Mononuclear cell (primary cell): ENCODE results near the gene NYNRIN. TPM values are rescaled to one million over a fixed set of nuclear protein-coding genes. Genes with fewer than 3 reads are reported as not detected.
"Not testable (repeated sequence)": the region's sequence is repeated elsewhere in the genome, so short reads cannot be mapped to it uniquely, and the experiment has no call there.

Experiments used
- H3K27me3 ChIP-seq: 2 replicates; pipeline ENCODE4 v1.6.0; 2011; ENCODE audit warnings: low read length, control low read depth; ENCODE audit not compliant: insufficient read depth
- H3K4me1 ChIP-seq: 2 replicates; pipeline ENCODE4 v1.5.1; 2011; ENCODE audit warnings: mild to moderate bottlenecking, low read length, control low read depth; ENCODE audit not compliant: insufficient read depth
- H3K4me3 ChIP-seq: 2 replicates; pipeline ENCODE4 v1.5.1; 2011; ENCODE audit warnings: mild to moderate bottlenecking, low read length, moderate library complexity
- H3K9me3 ChIP-seq: 2 replicates; pipeline ENCODE4 v1.5.1; 2011; ENCODE audit warnings: low read depth, mild to moderate bottlenecking, control low read depth, low read length
- total RNA-seq: library from RNA; depleted of rRNA; stranded (reverse); fragments of >200 nt; gene quantifications from one replicate; pipeline ENCODE4 v1.2.3, GENCODE V29; 2012

Gene NYNRIN
- total RNA-seq, 1 donor: under 0.01 TPM

GRCh38 chr14:24366721-24367513 is 31.9 kb upstream of the NYNRIN start:
- Histone ChIP-seq H3K27me3 (peaks cover 41% of the 10 kb centered on the region), H3K9me3 (no peaks in the 10 kb centered on the region), H3K4me3 (peak overlapping the region; percentile 6), H3K4me1 (peaks cover 28% of the 10 kb centered on the region)

GRCh38 chr14:24367514-24368211 is 31.1 kb upstream of the NYNRIN start, which contains the start of gene NFATC4:
NFATC4 (plus strand) TSS chr14:24368184; CDS start chr14:24368341, 157 bp downstream.
- peaks cover 28% of the 10 kb centered on the region for H3K4me1 ChIP-seq
- no peak within 1 kb of the TSS for H3K4me3 ChIP-seq
- H3K9me3 ChIP-seq: no peaks in the 10 kb centered on the region
- H3K27me3 ChIP-seq: peaks cover 41% of the 10 kb centered on the region

GRCh38 chr14:24368212-24368561 is 30.6 kb upstream of the NYNRIN start:
- peaks cover 41% of the 10 kb centered on the region for H3K27me3 ChIP-seq
- H3K9me3 ChIP-seq: no peaks in the 10 kb centered on the region
- H3K4me3 ChIP-seq: no peak overlapping the region
- peaks cover 28% of the 10 kb centered on the region for H3K4me1 ChIP-seq

- H3K27me3 ChIP-seq: peaks cover 41% of the 10 kb centered on the region
- H3K4me3 ChIP-seq: no peak overlapping the region
- no peaks in the 10 kb centered on the region for H3K9me3 ChIP-seq
- H3K4me1 ChIP-seq: peaks cover 28% of the 10 kb centered on the region
These were observed 30.1 kb upstream of the NYNRIN start for GRCh38 chr14:24368562-24369252.

GRCh38 chr14:24369463-24369862 is 29.3 kb upstream of the NYNRIN start:
- H3K27me3 ChIP-seq: peaks cover 41% of the 10 kb centered on the region
- no peaks in the 10 kb centered on the region for H3K9me3 ChIP-seq
- H3K4me3 ChIP-seq: no peak overlapping the region
- peaks cover 28% of the 10 kb centered on the region for H3K4me1 ChIP-seq

GRCh38 chr14:24369907-24370687 is 28.7 kb upstream of the NYNRIN start:
- peaks cover 28% of the 10 kb centered on the region for H3K4me1 ChIP-seq
- peaks cover 37% of the 10 kb centered on the region for H3K27me3 ChIP-seq
- no peaks in the 10 kb centered on the region for H3K9me3 ChIP-seq
- H3K4me3 ChIP-seq: no peak overlapping the region

- Histone ChIP-seq H3K9me3 (no peaks in the 10 kb centered on the region), H3K4me3 (no peak overlapping the region), H3K4me1 (peaks cover 24% of the 10 kb centered on the region), H3K27me3 (peaks cover 30% of the 10 kb centered on the region)
These were observed 28.1 kb upstream of the NYNRIN start for GRCh38 chr14:24370748-24371147.

- Histone ChIP-seq H3K27me3 (peaks cover 22% of the 10 kb centered on the region), H3K4me1 (peaks cover 15% of the 10 kb centered on the region)
- not testable (repeated sequence) for H3K4me3 ChIP-seq, H3K9me3 ChIP-seq
These were observed 27.2 kb upstream of the NYNRIN start for GRCh38 chr14:24371605-24372004.

GRCh38 chr14:24372701-24373416 is 25.9 kb upstream of the NYNRIN start:
- Histone ChIP-seq H3K4me3 (no peak overlapping the region), H3K27me3 (peaks cover 10% of the 10 kb centered on the region), H3K9me3 (no peaks in the 10 kb centered on the region), H3K4me1 (peaks cover 4% of the 10 kb centered on the region)

GRCh38 chr14:24376448-24377070 is 22.2 kb upstream of the NYNRIN start:
- Histone ChIP-seq H3K4me1 (no peaks in the 10 kb centered on the region), H3K27me3 (no peaks in the 10 kb centered on the region), H3K9me3 (no peaks in the 10 kb centered on the region), H3K4me3 (no peak overlapping the region)

- no peak overlapping the region for H3K4me3 ChIP-seq
- no peaks in the 10 kb centered on the region for H3K9me3 ChIP-seq
- H3K4me1 ChIP-seq: no peaks in the 10 kb centered on the region
- H3K27me3 ChIP-seq: no peaks in the 10 kb centered on the region
These were observed 21.7 kb upstream of the NYNRIN start for GRCh38 chr14:24377126-24377525.

GRCh38 chr14:24377657-24378056 is 21.1 kb upstream of the NYNRIN start:
- no peak overlapping the region for H3K4me3 ChIP-seq
- no peaks in the 10 kb centered on the region for H3K4me1 ChIP-seq
- no peaks in the 10 kb centered on the region for H3K27me3 ChIP-seq
- H3K9me3 ChIP-seq: no peaks in the 10 kb centered on the region

- no peaks in the 10 kb centered on the region for H3K9me3 ChIP-seq
These were observed 20.5 kb upstream of the NYNRIN start for GRCh38 chr14:24378327-24378726.

More at GRCh38 chr14:24378327-24378726, 20.5 kb upstream of the NYNRIN start:
- H3K27me3 ChIP-seq: no peaks in the 10 kb centered on the region
- H3K4me3 ChIP-seq: no peak overlapping the region
- no peaks in the 10 kb centered on the region for H3K4me1 ChIP-seq
